ENCODE data around the gene KLHDC9. TPM values are rescaled to one million over a fixed set of nuclear protein-coding genes. Genes with fewer than 3 reads are reported as not detected.

The KLHDC9 gene
- total and polyA plus RNA-seq, 2 of the 13 experiments (the other 11 are each of a cell fraction or from before 2014, with no cell fraction given): 2.9 TPM

DNA sequence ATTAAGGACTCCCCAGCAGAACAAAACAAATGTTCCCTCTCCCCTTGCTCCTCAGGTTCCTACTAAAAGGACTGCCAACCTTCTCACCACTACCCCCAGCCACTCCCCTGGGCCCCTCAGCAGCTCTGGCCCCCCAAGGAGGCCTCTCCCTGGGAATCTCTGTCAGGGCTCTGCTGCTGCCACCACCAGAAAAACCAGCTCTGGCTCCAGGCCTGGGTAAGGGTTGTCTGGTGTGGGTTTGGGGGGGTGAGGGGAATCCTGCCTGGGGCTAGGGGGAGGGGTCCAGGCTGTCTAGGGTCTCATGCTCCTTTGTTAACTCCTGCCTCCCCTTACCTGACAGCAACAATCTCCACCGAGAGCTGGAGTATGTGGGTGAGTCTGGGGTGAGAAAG, 13.6 kb upstream of the KLHDC9 start (continued):
- TF ChIP-seq KLF15 (CRISPR knock-in tag; IDR thresholded peaks at IDR 0.05; ENCODE audit: borderline replicate concordance) (no peak), U2AF1 (optimal IDR thresholded peaks at IDR 0.05; ENCODE audit: low read depth, low read length) (no peak), FOXJ3 (CRISPR knock-in tag; IDR thresholded peaks at IDR 0.05; ENCODE audit: borderline replicate concordance) (no peak), ZSCAN21 (CRISPR knock-in tag; IDR thresholded peaks at IDR 0.05; ENCODE audit: borderline replicate concordance) (no peak), NCOA2 (CRISPR knock-in tag; IDR thresholded peaks at IDR 0.05) (no peak), ZNF17 (CRISPR knock-in tag; IDR thresholded peaks at IDR 0.05) (no peak), RXRB (CRISPR knock-in tag; IDR thresholded peaks at IDR 0.05; ENCODE audit: borderline replicate concordance) (no peak), ATF7-NPFF (CRISPR knock-in tag; IDR thresholded peaks at IDR 0.05; ENCODE audit: low read depth) (no peak), BRD4 (CRISPR knock-in tag; IDR thresholded peaks at IDR 0.05) (no peak), NFATC3 (CRISPR knock-in tag; IDR thresholded peaks at IDR 0.05) (no peak), GABPA (IDR thresholded peaks at IDR 0.05; ENCODE audit: low read depth, low read length) (no peak), GABPA (CRISPR knock-in tag; IDR thresholded peaks at IDR 0.05; ENCODE audit: low read depth) (no peak), ZNF432 (CRISPR knock-in tag; IDR thresholded peaks at IDR 0.05; ENCODE audit: borderline replicate concordance) (no peak)
- TF ChIP-seq, protein P1, sequence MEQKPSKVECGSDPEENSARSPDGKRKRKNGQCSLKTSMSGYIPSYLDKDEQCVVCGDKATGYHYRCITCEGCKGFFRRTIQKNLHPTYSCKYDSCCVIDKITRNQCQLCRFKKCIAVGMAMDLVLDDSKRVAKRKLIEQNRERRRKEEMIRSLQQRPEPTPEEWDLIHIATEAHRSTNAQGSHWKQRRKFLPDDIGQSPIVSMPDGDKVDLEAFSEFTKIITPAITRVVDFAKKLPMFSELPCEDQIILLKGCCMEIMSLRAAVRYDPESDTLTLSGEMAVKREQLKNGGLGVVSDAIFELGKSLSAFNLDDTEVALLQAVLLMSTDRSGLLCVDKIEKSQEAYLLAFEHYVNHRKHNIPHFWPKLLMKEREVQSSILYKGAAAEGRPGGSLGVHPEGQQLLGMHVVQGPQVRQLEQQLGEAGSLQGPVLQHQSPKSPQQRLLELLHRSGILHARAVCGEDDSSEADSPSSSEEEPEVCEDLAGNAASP (CRISPR knock-in tag; IDR thresholded peaks at IDR 0.05; ENCODE audit: borderline replicate concordance): no peak

DNA sequence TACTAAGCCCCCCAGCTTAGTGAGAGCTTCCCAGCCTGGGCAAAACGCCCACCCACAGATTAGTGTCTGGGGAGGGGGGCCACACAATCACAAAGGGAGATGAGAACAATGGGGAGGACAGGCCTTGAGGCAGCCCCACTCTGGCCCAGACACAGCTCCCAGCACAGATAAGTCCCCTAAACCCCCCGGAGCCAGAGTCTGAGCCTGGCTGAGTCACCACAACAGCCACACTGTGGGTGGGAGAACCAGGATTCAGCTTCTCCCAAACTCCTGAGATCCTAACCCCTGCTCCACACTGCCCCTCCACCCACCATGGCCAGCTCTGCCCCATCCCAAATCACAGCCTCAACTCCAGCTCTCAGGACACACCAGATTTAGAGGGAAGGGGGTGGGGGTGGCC, 13.0 kb upstream of the KLHDC9 start:
- no peaks in the 10 kb centered on the region for H4K20me1 ChIP-seq (ENCODE audit: insufficient read depth, low read length)
- no peaks in the 10 kb centered on the region for H3K9me3 ChIP-seq (ENCODE audit: low read length)
- intact Hi-C loops (cut with micrococcal nuclease; ENCODE audit: unreplicated experiment): no loop called here
- H3K4me1 ChIP-seq (ENCODE audit: insufficient read depth, low read length): peaks cover 38% of the 10 kb centered on the region
- H3K27ac ChIP-seq (ENCODE audit: extremely low read length, insufficient read depth, low read length): no peak overlapping the region
- POLR2A ChIA-PET: interaction anchor here (1.9 kb wide), 1 partner anchor 13 kb away, joined by 4 read pairs; no protein-coding TSS in a partner anchor
- no peaks in the 10 kb centered on the region for H3K79me2 ChIP-seq (ENCODE audit: insufficient read depth, low read length)
- ATAC-seq (no peak), DNase-seq (ENCODE audit: low spot score) (no peak), FAIRE-seq (no peak)
- CTCF ChIA-PET (ENCODE audit: low intra/inter-chr PET ratio, low total read pairs): no interaction called here
- BruUV-seq (replicated peaks): no TSS peak
- WGBS (ENCODE audit: low lambda C conversion rate): 0% methylated on average over 1 of the region's 2 CpGs
- H2AFZ ChIP-seq (ENCODE audit: low read length): no peak overlapping the region
- no peaks in the 10 kb centered on the region for H3K36me3 ChIP-seq (replicated peaks in 1 of 2; ENCODE audit: control insufficient read depth in 1 of 2, insufficient read depth in 2 of 2, low read length in 2 of 2)
- no peak overlapping the region for H3K4me2 ChIP-seq (ENCODE audit: low read depth, low read length)
- in situ Hi-C loops (cut with HindIII; ENCODE audit: extremely low pct_ligation_motif_present, low pct_unique_long_range_greater_than_20kb): no loop called here
- no peak overlapping the region for H3K9ac ChIP-seq (ENCODE audit: insufficient read depth, low read depth, low read length)
- no peak overlapping the region for H3K4me3 ChIP-seq (replicated peaks in 1 of 3; ENCODE audit: insufficient read depth in 1 of 3, low read depth in 2 of 3, low read length in 3 of 3)
- peaks cover 3 to 26% of the 10 kb centered on the region in 2 experiments; a peak in 3 of 5 replicates for H3K27me3 ChIP-seq (ENCODE audit: control insufficient read depth in 1 of 2, insufficient read depth in 2 of 2, low read length in 2 of 2)
- TF ChIP-seq RBAK (CRISPR knock-in tag; IDR thresholded peaks at IDR 0.05): no peak
- TF ChIP-seq, protein P2, sequence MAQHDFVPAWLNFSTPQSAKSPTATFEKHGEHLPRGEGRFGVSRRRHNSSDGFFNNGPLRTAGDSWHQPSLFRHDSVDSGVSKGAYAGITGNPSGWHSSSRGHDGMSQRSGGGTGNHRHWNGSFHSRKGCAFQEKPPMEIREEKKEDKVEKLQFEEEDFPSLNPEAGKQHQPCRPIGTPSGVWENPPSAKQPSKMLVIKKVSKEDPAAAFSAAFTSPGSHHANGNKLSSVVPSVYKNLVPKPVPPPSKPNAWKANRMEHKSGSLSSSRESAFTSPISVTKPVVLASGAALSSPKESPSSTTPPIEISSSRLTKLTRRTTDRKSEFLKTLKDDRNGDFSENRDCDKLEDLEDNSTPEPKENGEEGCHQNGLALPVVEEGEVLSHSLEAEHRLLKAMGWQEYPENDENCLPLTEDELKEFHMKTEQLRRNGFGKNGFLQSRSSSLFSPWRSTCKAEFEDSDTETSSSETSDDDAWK (CRISPR knock-in tag; IDR thresholded peaks at IDR 0.05): no peak
- TF ChIP-seq AKAP8 (CRISPR knock-in tag; IDR thresholded peaks at IDR 0.05): no peak
- TF ChIP-seq ZNF24 (IDR thresholded peaks at IDR 0.05): no peak
- TF ChIP-seq NBN (conservative IDR thresholded peaks at IDR 0.05): no peak
- TF ChIP-seq MTA1 (CRISPR knock-in tag; IDR thresholded peaks at IDR 0.05; ENCODE audit: borderline replicate concordance): no peak
- TF ChIP-seq CBX1 (IDR thresholded peaks at IDR 0.05; ENCODE audit: low read depth): no peak
- no peak for TF ChIP-seq HDAC2 (CRISPR knock-in tag; IDR thresholded peaks at IDR 0.05)
- TF ChIP-seq MIER3 (CRISPR knock-in tag; IDR thresholded peaks at IDR 0.05; ENCODE audit: borderline replicate concordance): no peak
- no peak for TF ChIP-seq ZSCAN12 (CRISPR knock-in tag; IDR thresholded peaks at IDR 0.05)
- no peak for TF ChIP-seq PTBP1 (IDR thresholded peaks at IDR 0.05; ENCODE audit: low read depth, low read length, poor library complexity, severe bottlenecking)

Data from HepG2 (cell line).